Prostate gland (tissue), 2 donors: ENCODE results near the gene EYA4. TPM values are rescaled to one million over a fixed set of nuclear protein-coding genes. Genes with fewer than 3 reads are reported as not detected.

Source experiments
- DNase-seq: peaks from one replicate; pipeline ENCODE4 v3.0.0-alpha.2; 2019; ENCODE audit warnings: low spot score
- H3K27ac ChIP-seq, 2 donors: fragments of 200-600 bp; sonication (generic); 2 replicates each; pipeline ENCODE4 v1.5.1; 2017 to 2019
- H3K27me3 ChIP-seq: fragments of 200-600 bp; sonication (generic); replicated peaks from 2 replicates; pipeline ENCODE4 v1.5.1; 2019; ENCODE audit not compliant: insufficient read depth
- H3K36me3 ChIP-seq, 2 donors: fragments of 200-600 bp; sonication (generic); 1 replicate in 1 of 2; 2 replicates in 1 of 2; pipeline versions ENCODE4 v1.5.1 to v1.8.1; 2017 to 2019
- H3K4me1 ChIP-seq: fragments of 200-600 bp; sonication (generic); replicated peaks from 2 replicates; pipeline ENCODE4 v1.5.1; 2019
- H3K4me3 ChIP-seq, 2 donors: fragments of 200-600 bp; sonication (generic); 2 replicates each; pipeline ENCODE4 v1.5.1; 2017 to 2019
- H3K9me3 ChIP-seq: fragments of 200-600 bp; sonication (generic); 2 replicates; pipeline ENCODE4 v1.5.1; 2017
- CTCF ChIP-seq, 4 experiments: fragments of 200-600 bp in 2 of 4; fragments of 450-650 bp in 2 of 4; sonication (generic) in 2 of 4; IDR thresholded peaks; 1 replicate in 3 of 4; 2 replicates in 1 of 4; pipeline ENCODE4 v1.5.1; 2016 to 2019; ENCODE audit warnings: antibody characterized with exemption in 4 of 4, mild to moderate bottlenecking in 2 of 4, moderate library complexity in 2 of 4
- POLR2A ChIP-seq: fragments of 450-650 bp; IDR thresholded peaks from one replicate; pipeline ENCODE4 v1.6.1; 2016; ENCODE audit warnings: antibody characterized with exemption, mild to moderate bottlenecking
- POLR2AphosphoS5 ChIP-seq: sonication (generic); formaldehyde crosslinking; IDR thresholded peaks from one replicate; pipeline ENCODE4 v1.6.1; 2017; ENCODE audit warnings: antibody characterized with exemption
- WGBS: methylation state at CpG from one replicate; pipeline ENCODE4 v1.1.5; 2018; 5-methylcytosine and 5-hydroxymethylcytosine counted together
- intact Hi-C: fragments of 100-400 bp; cut with DNase I; formaldehyde crosslinking; loops from one replicate; pipeline ENCODE4 v1.14.2; 2022
- total RNA-seq, 2 donors: library from RNA; depleted of rRNA; stranded (reverse); fragments of >200 nt; gene quantifications; one replicate each; pipeline ENCODE4 v1.1.0, GENCODE V29; 2016

EYA4 gene
- total RNA-seq, 2 donors from 2014 or later, result 4.1 to 7.3 TPM

- Histone ChIP-seq H3K36me3 (no peaks in the 10 kb centered on the region), H3K27ac (no peak overlapping the region), H3K4me3 (no peak overlapping the region), H3K4me1 (no peaks in the 10 kb centered on the region), H3K9me3 (no peaks in the 10 kb centered on the region), H3K27me3 (no peaks in the 10 kb centered on the region)
- 49% methylated on average over 3 of the region's 3 CpGs for WGBS
- TF ChIP-seq POLR2A, result no peak
- TF ChIP-seq POLR2AphosphoS5, result no peak
- TF ChIP-seq CTCF (IDR thresholded peaks at IDR 0.05), result no peak
- DNase-seq, result no peak
- intact Hi-C loops, result no loop called here
Measured at GRCh38 chr6:133540361-133540760, 299.2 kb downstream of the EYA4 start.

GRCh38 chr6:133541040-133541439 lies 299.9 kb downstream of the EYA4 start:
- Histone ChIP-seq H3K9me3 (no peaks in the 10 kb centered on the region), H3K27ac (no peak overlapping the region), H3K36me3 (no peaks in the 10 kb centered on the region), H3K27me3 (no peaks in the 10 kb centered on the region), H3K4me1 (no peaks in the 10 kb centered on the region), H3K4me3 (no peak overlapping the region)
- no peak for TF ChIP-seq CTCF (IDR thresholded peaks at IDR 0.05)
- DNase-seq, result no peak
- 74% methylated on average over 2 of the region's 2 CpGs for WGBS
- intact Hi-C loops, result no loop called here

GRCh38 chr6:133542056-133542821 lies 301.1 kb downstream of the EYA4 start:
- no peak for TF ChIP-seq POLR2A
- TF ChIP-seq POLR2AphosphoS5, result no peak
- TF ChIP-seq CTCF (IDR thresholded peaks at IDR 0.05), result no peak
- Histone ChIP-seq H3K4me1 (no peaks in the 10 kb centered on the region), H3K4me3 (no peak overlapping the region), H3K9me3 (no peaks in the 10 kb centered on the region), H3K36me3 (no peaks in the 10 kb centered on the region), H3K27me3 (no peaks in the 10 kb centered on the region), H3K27ac (no peak overlapping the region)
- no peak for DNase-seq
- 90% methylated on average over 9 of the region's 9 CpGs for WGBS
- intact Hi-C loops, result no loop called here

GRCh38 chr6:133544419-133544818 lies 303.3 kb downstream of the EYA4 start:
- Histone ChIP-seq H3K4me3 (no peak overlapping the region), H3K36me3 (no peaks in the 10 kb centered on the region), H3K4me1 (no peaks in the 10 kb centered on the region), H3K27ac (no peak overlapping the region), H3K27me3 (no peaks in the 10 kb centered on the region), H3K9me3 (no peaks in the 10 kb centered on the region)
- TF ChIP-seq POLR2AphosphoS5 (no peak), POLR2A (no peak), CTCF (IDR thresholded peaks at IDR 0.05) (no peak)
- no peak for DNase-seq
- intact Hi-C loops, result no loop called here
- WGBS, result 85% methylated on average over 5 of the region's 5 CpGs

GRCh38 chr6:133546098-133546497 lies 304.9 kb downstream of the EYA4 start:
- no peak for DNase-seq
- Histone ChIP-seq H3K36me3 (no peaks in the 10 kb centered on the region), H3K4me1 (no peaks in the 10 kb centered on the region), H3K27me3 (no peaks in the 10 kb centered on the region), H3K9me3 (no peaks in the 10 kb centered on the region), H3K4me3 (no peak overlapping the region), H3K27ac (no peak overlapping the region)
- no peak for TF ChIP-seq POLR2AphosphoS5
- no peak for TF ChIP-seq POLR2A
- no peak for TF ChIP-seq CTCF (IDR thresholded peaks at IDR 0.05)
- WGBS, result 53% methylated on average over 4 of the region's 4 CpGs
- intact Hi-C loops, result no loop called here
